Type B pancreatic cell (in vitro differentiated cells): ENCODE data around the gene ZMAT5. TPM values are rescaled to one million over a fixed set of nuclear protein-coding genes. Genes with fewer than 3 reads are reported as not detected.

Experiments
- DNase-seq: peaks from one replicate; pipeline ENCODE4 v3.0.0; 2021; ENCODE audit warnings: mixed read lengths; ENCODE audit not compliant: unreplicated experiment; ENCODE audit errors: extremely low spot score
- H3K27ac Mint-ChIP-seq: 2 replicates; pipeline ENCODE4 v1.8.0; 2021; ENCODE audit warnings: mild to moderate bottlenecking, mixed read lengths
- H3K27me3 Mint-ChIP-seq: 2 replicates; pipeline ENCODE4 v1.8.0; 2021; ENCODE audit warnings: mixed read lengths
- H3K36me3 Mint-ChIP-seq: 2 replicates; pipeline ENCODE4 v1.8.0; 2021; ENCODE audit warnings: mixed read lengths
- H3K4me1 Mint-ChIP-seq: one replicate; pipeline ENCODE4 v1.8.0; 2021; ENCODE audit warnings: mixed read lengths; ENCODE audit not compliant: unreplicated experiment
- H3K4me3 Mint-ChIP-seq: 2 replicates; pipeline ENCODE4 v1.8.0; 2021; ENCODE audit warnings: mild to moderate bottlenecking, mixed read lengths
- H3K9me3 Mint-ChIP-seq: 2 replicates; pipeline ENCODE4 v1.8.0; 2021; ENCODE audit warnings: mixed read lengths
- CTCF ChIP-seq: fragments of 200-600 bp; sonication (generic); conservative IDR thresholded peaks from 2 replicates; pipeline ENCODE4 v1.5.0; 2021; ENCODE audit warnings: antibody characterized with exemption, mild to moderate bottlenecking
- total RNA-seq: library from RNA; stranded (reverse); gene quantifications from 2 replicates; pipeline ENCODE4 v1.2.1, GENCODE V29; 2021; ENCODE audit warnings: low replicate concordance

The ZMAT5 gene
- total RNA-seq, 1 donor from 2014 or later, result 19.2 TPM

GRCh38 chr22:29737251-29738117 is 29.3 kb downstream of the ZMAT5 start:
- no peak for DNase-seq
- no peak overlapping the region for H3K27ac Mint-ChIP-seq
- H3K27me3 Mint-ChIP-seq, result no peaks in the 10 kb centered on the region
- no peak overlapping the region for H3K4me3 Mint-ChIP-seq
- H3K9me3 Mint-ChIP-seq, result no peaks in the 10 kb centered on the region
- peaks cover 4% of the 10 kb centered on the region for H3K4me1 Mint-ChIP-seq
- H3K36me3 Mint-ChIP-seq, result no peaks in the 10 kb centered on the region
- no peak for TF ChIP-seq CTCF

- H3K9me3 Mint-ChIP-seq, result no peaks in the 10 kb centered on the region
- H3K4me3 Mint-ChIP-seq, result no peak overlapping the region
- no peak for TF ChIP-seq CTCF
- no peak for DNase-seq
- no peaks in the 10 kb centered on the region for H3K36me3 Mint-ChIP-seq
- H3K27ac Mint-ChIP-seq, result no peak overlapping the region
- no peaks in the 10 kb centered on the region for H3K27me3 Mint-ChIP-seq
- peaks cover 4% of the 10 kb centered on the region for H3K4me1 Mint-ChIP-seq
These were observed 31.4 kb downstream of the ZMAT5 start for GRCh38 chr22:29735416-29735815.

GRCh38 chr22:29734838-29735237 is 32.0 kb downstream of the ZMAT5 start:
- Mint-ChIP-seq H3K4me1 (peaks cover 4% of the 10 kb centered on the region), H3K4me3 (no peak overlapping the region), H3K36me3 (no peaks in the 10 kb centered on the region), H3K9me3 (no peaks in the 10 kb centered on the region), H3K27me3 (no peaks in the 10 kb centered on the region), H3K27ac (no peak overlapping the region)
- DNase-seq, result no peak
- no peak for TF ChIP-seq CTCF

- no peak for TF ChIP-seq CTCF
- H3K9me3 Mint-ChIP-seq, result no peaks in the 10 kb centered on the region
- H3K27ac Mint-ChIP-seq, result no peak overlapping the region
- H3K36me3 Mint-ChIP-seq, result no peaks in the 10 kb centered on the region
- H3K4me1 Mint-ChIP-seq, result peaks cover 4% of the 10 kb centered on the region
- no peak for DNase-seq
- H3K27me3 Mint-ChIP-seq, result no peaks in the 10 kb centered on the region
- H3K4me3 Mint-ChIP-seq, result no peak overlapping the region
These were observed 32.4 kb downstream of the ZMAT5 start for GRCh38 chr22:29734406-29734805.

GRCh38 chr22:29733362-29734201 is 33.2 kb downstream of the ZMAT5 start:
- no peaks in the 10 kb centered on the region for H3K36me3 Mint-ChIP-seq
- peaks cover 4% of the 10 kb centered on the region for H3K4me1 Mint-ChIP-seq
- no peak for TF ChIP-seq CTCF
- H3K27ac Mint-ChIP-seq, result no peak overlapping the region
- H3K27me3 Mint-ChIP-seq, result no peaks in the 10 kb centered on the region
- H3K4me3 Mint-ChIP-seq, result no peak overlapping the region
- DNase-seq, result no peak
- H3K9me3 Mint-ChIP-seq, result no peaks in the 10 kb centered on the region
